Measurements from ENCODE around the gene GNG7. TPM values are rescaled to one million over a fixed set of nuclear protein-coding genes. Genes with fewer than 3 reads are reported as not detected.
"Not testable (repeated sequence)": the region's sequence is repeated elsewhere in the genome, so short reads cannot be mapped to it uniquely, and the experiment has no call there.

Gene GNG7
- total RNA-seq, 1 donor = not detected

GRCh38 chr19:2558543-2558942 is 144.0 kb downstream of the GNG7 start:
- no peak overlapping the region for H3K4me3 ChIP-seq (ENCODE audit: low read depth, low read length)
- TF ChIP-seq, protein P1, sequence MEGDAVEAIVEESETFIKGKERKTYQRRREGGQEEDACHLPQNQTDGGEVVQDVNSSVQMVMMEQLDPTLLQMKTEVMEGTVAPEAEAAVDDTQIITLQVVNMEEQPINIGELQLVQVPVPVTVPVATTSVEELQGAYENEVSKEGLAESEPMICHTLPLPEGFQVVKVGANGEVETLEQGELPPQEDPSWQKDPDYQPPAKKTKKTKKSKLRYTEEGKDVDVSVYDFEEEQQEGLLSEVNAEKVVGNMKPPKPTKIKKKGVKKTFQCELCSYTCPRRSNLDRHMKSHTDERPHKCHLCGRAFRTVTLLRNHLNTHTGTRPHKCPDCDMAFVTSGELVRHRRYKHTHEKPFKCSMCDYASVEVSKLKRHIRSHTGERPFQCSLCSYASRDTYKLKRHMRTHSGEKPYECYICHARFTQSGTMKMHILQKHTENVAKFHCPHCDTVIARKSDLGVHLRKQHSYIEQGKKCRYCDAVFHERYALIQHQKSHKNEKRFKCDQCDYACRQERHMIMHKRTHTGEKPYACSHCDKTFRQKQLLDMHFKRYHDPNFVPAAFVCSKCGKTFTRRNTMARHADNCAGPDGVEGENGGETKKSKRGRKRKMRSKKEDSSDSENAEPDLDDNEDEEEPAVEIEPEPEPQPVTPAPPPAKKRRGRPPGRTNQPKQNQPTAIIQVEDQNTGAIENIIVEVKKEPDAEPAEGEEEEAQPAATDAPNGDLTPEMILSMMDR (IDR thresholded peaks at IDR 0.05; ENCODE audit: insufficient read depth, low read depth, low read length) = no peak
- DNase-seq (ENCODE audit: low read depth) = no peak

DNA sequence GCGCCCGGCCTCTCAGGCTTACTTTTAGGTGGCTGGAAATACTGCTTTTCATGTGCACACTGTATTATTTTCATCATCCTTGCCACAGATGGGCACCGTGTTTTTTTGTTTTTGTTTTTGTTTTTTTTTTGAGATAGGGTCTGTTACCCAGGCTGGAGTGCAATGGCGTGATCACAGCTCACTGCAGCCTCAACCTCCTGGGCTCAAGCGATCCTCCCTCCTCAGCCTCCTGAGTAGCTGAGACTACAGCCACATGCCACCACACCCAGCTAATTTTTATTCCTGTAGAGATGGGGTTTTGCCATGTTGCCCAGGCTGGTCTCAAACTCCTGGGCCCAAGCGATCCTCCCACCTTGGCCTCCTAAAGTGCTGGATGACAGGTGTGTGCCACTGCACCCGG is 144.4 kb downstream of the GNG7 start:
- not testable (repeated sequence) for DNase-seq (ENCODE audit: low read depth); H3K4me3 ChIP-seq (ENCODE audit: low read depth, low read length)

GRCh38 chr19:2557093-2557440 is 145.4 kb downstream of the GNG7 start:
- TF ChIP-seq, protein P1 (IDR thresholded peaks at IDR 0.05; ENCODE audit: insufficient read depth, low read depth, low read length) = no peak
- H3K4me3 ChIP-seq (ENCODE audit: low read depth, low read length) = no peak overlapping the region
- no peak for DNase-seq (ENCODE audit: low read depth)

- no peak for DNase-seq (ENCODE audit: low read depth)
- TF ChIP-seq, protein P1 (IDR thresholded peaks at IDR 0.05; ENCODE audit: insufficient read depth, low read depth, low read length) = no peak
- no peak overlapping the region for H3K4me3 ChIP-seq (ENCODE audit: low read depth, low read length)
These were observed 146.0 kb downstream of the GNG7 start for GRCh38 chr19:2556221-2557092.

- no peak for DNase-seq (ENCODE audit: low read depth)
- H3K4me3 ChIP-seq (ENCODE audit: low read depth, low read length) = no peak overlapping the region
- TF ChIP-seq, protein P1 (IDR thresholded peaks at IDR 0.05; ENCODE audit: insufficient read depth, low read depth, low read length) = no peak
These were observed 146.9 kb downstream of the GNG7 start for GRCh38 chr19:2555422-2556220.

DNA sequence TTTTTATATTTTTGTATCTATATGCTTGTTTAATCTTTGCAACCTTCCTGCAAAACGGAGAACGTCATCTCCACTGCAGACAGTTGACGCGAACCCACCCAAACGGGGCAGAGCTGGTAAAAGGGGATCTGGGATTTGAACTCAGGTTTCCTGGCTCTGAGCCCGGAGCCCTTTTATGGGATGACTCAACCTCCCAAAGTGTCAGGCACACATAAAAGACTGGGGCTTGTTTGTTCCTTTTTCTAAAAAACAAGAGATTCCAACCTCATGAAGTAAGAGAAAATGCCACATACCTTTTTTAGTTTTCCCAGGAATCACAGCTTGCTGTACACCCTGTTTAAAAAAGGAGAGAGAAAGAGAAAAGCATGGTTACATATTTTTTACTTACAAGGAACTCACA is 147.6 kb downstream of the GNG7 start:
- no peak overlapping the region for H3K4me3 ChIP-seq (ENCODE audit: low read depth, low read length)
- TF ChIP-seq, protein P1 (IDR thresholded peaks at IDR 0.05; ENCODE audit: insufficient read depth, low read depth, low read length) = no peak
- peak; percentile 82 for DNase-seq (ENCODE audit: low read depth)

DNA sequence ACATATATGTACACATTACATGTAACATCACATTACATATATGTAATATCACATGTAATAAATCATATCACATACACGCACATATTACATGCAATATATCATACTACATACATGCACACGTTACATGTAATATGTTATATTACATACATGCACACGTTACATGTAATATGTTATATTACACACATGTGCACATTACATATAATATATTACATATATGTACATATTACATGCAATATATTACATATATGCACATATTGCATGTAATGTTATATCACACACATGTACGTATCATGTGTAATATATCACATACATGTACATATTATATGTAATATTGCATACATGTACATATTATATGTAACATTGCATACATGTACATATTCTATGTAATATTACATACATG is 149.0 kb downstream of the GNG7 start:
- TF ChIP-seq, protein P1 (IDR thresholded peaks at IDR 0.05; ENCODE audit: insufficient read depth, low read depth, low read length) = no peak
- no peak for DNase-seq (ENCODE audit: low read depth)
- H3K4me3 ChIP-seq (ENCODE audit: low read depth, low read length) = no peak overlapping the region
